Fibroblast of villous mesenchyme (primary cell): Measurements from ENCODE around the gene NFE2. TPM values are rescaled to one million over a fixed set of nuclear protein-coding genes. Genes with fewer than 3 reads are reported as not detected.
"Not testable (repeated sequence)": the region's sequence is repeated elsewhere in the genome, so short reads cannot be mapped to it uniquely, and the experiment has no call there.

Experiments used
- DNase-seq: peaks from one replicate; pipeline ENCODE4 v3.0.0-alpha.2; 2010; ENCODE audit warnings: low read depth
- H3K4me3 ChIP-seq: 2 replicates; pipeline ENCODE4 v1.5.1; 2011; ENCODE audit warnings: low read depth, mild to moderate bottlenecking, low read length
- CTCF ChIP-seq: IDR thresholded peaks from 2 replicates; pipeline ENCODE4 v1.5.1; 2012; ENCODE audit warnings: low read depth, mild to moderate bottlenecking, low read length; ENCODE audit not compliant: insufficient read depth
- total RNA-seq: library from RNA; depleted of rRNA; stranded (reverse); fragments of >200 nt; gene quantifications from 2 replicates; pipeline ENCODE4 v1.2.3, GENCODE V29; 2012

The NFE2 gene
- total RNA-seq, 1 donor = 0.43 TPM

DNA sequence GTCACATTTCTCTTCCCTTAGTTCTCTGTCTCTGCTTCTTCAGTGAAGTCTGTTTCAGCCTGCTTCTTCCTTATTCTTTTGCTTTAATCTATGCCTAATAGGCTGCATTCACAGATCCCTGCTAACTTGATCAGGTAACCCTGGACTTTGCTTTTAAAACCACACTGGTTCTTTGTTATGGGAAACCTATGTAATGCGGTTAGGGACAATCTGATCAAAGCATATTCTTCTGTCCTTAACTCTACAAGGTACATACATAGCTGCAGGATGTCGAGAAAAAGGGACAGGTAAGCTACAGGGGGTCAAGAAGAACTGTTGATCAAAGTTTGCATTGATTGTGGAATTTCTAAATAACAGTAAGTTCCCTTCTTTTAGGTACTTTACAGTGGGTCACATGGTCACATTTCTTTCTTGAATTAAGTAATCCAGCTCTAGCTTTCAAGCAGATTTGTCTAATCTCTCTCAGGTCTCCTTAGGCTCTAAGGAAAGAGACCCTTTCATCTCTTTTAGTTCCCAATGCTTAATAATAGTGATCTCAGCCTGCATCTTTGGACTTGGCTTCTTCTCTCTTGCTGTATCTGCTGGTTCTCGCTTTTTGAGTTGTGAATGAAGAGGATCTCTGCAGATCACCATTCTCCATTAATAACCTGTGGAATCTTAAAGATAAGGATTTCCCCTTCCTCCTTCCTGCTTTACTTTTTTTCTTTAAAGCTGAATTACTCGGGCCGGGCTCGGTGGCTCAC lies 28.0 kb upstream of the NFE2 start:
- DNase-seq = no peak
- H3K4me3 ChIP-seq = no peak overlapping the region
- TF ChIP-seq CTCF = no peak

DNA sequence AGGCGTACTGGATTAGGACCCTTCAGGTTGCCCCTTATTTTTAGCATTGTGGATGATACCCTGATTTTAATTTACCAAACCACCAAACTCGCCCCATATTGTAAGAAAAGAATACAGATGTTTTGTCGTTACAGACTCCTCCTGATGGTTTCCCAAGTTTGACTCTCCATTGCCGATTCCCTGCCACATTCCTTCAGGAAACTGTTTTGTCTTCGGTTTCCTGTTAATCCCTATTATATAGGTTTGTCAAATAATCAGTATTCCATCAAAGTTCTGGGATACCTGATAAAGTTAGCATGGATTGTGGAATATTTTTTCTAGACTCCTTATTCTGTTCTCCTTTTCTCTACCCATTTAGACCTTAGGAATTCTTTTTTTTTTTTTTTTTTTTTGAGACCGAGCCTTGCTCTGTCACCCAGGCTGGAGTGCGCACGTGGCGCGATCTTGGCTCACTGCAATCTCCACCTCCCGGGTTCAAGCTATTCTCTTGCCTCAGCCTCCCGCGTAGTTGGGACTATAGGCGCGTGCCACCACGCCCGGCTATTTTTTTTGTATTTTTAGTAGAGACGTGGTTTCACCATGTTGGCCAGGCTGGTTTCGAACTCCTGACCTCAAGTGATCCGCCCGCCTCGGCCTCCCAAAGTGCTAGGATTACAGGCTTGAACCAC lies 24.8 kb upstream of the NFE2 start:
- H3K4me3 ChIP-seq = peak overlapping the region; percentile 98
- DNase-seq = not testable (repeated sequence)

- peak; percentile 70 for TF ChIP-seq CTCF
Observed at GRCh38 chr12:54324617-54325441, 24.0 kb upstream of the NFE2 start, which contains the start of gene COPZ1. Gene COPZ1 (plus strand): TSS chr12:54325131. CDS start chr12:54325164, 33 bp downstream.

GRCh38 chr12:54321363-54321762 lies 20.5 kb upstream of the NFE2 start:
- no peak for DNase-seq
- TF ChIP-seq CTCF = no peak

More at GRCh38 chr12:54324617-54325441, 24.0 kb upstream of the NFE2 start, which contains the start of gene COPZ1:
- peak within 1 kb of the TSS; percentile 98 for H3K4me3 ChIP-seq
- peak; percentile 100 for DNase-seq

DNA sequence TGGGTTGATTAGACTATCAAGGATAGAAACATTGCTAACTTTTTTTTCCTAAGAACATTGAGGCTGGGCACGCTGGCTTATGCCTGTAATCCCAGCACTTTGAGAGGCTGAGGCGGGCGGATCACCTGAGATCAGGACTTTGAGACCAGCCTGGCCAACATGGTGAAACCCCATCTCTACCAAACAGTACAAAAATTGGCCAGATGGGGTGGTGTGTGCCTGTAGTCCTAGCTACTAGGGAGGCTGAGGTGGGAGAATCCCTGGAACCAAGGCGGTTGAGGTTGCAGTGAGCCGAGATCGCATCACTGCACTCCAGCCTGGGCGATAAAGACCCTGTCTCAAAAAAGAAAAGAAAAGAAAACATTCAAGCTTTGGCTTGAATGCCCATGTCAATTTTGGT lies 11.5 kb upstream of the NFE2 start:
- not testable (repeated sequence) for DNase-seq, H3K4me3 ChIP-seq

More at GRCh38 chr12:54321363-54321762, 20.5 kb upstream of the NFE2 start:
- H3K4me3 ChIP-seq = no peak overlapping the region

GRCh38 chr12:54311051-54311450 lies 10.2 kb upstream of the NFE2 start:
- DNase-seq = no peak
- H3K4me3 ChIP-seq = no peak overlapping the region
- no peak for TF ChIP-seq CTCF

DNA sequence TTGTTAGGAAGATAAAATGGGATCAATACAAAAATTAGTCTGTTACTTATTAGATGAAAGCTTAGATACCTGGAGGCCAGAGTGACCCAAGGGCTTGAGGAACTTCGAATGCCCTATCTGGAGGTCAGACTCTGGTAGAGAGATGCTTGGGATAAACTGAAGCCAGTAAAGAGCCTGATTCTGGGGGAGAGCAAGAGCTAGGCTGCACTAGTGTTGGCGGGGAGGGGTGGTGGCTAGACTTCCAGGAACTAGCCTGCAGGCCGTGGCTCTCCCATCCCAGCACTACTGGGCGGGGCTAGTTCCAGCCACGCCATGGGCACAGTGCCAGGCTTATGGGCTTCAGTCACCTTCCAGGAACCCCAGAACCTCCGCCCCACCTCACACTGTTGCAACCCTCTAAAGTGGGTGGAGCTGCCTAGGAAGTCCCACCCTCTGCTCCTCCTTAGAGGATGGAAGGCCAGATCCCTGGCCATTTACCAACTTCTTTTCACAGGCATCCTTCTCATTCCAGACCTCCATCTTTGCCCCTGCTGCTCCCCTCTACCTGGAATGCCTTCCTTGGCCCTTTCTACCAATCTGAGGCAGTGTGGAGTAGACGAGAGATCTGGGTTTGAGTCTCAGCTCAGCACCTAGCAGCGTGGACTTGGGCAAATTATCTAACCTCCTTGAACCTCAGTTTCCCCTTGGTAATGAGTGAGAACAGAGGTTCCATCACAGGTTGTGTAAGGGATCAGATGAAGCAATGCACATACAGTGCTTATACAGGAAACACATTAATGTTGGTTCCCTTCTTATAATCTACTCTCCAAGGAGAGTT lies 6.3 kb upstream of the NFE2 start:
- DNase-seq = peak; percentile 86
- no peak overlapping the region for H3K4me3 ChIP-seq
- no peak for TF ChIP-seq CTCF
